Jurkat, Clone E6-1 (cell line): ENCODE measurements around the gene TMEM204.

Experiments
- DNase-seq: peaks from one replicate; pipeline ENCODE4 v3.0.0-alpha.2; 2011; ENCODE audit warnings: low read depth, low spot score
- H3K4me3 ChIP-seq: 2 replicates; pipeline ENCODE4 v1.5.1; 2011; ENCODE audit warnings: mild to moderate bottlenecking, low read length, control low read depth, moderate library complexity

Gene TMEM204

DNA sequence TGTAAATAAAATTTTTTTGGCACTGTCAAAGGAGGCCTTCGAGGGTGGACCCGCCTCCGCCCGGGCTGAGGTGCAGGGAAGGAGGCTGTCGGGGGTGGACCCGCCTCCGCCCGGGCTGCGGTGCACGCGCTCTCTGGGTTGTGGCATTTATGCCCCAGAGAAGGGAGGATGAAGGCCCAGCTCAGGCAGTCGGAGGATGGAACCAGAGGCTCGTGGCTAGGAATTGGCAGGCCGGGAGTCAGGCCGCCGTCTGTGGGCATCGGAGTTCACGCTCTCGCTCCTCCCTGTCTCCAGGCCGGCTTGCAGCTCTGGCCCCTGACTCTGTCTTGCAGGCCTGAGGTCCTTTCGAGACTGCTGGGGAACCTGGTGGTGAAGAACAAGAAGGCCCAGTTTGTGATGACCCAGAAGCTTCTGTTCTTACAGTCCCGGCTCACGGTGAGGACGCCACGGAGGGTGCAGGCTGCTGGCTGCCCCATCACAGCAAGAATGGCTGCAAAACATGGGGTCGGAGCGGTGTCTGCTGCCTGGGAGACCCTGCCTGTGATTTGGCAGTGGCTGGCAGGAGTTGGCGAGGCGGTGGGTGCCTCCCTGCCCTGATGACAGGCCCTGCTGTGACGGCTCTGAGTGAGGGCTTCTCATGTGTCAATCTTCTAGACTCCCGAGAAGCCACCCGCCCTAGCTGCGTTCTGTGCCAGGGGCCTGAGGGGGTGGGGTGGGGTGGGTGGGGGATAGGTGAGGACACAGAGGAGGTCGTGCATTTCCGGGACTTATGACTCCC, 34.4 kb upstream of the TMEM204 start:
- no peak overlapping the region for H3K4me3 ChIP-seq
- no peak for DNase-seq

GRCh38 chr16:1499756-1500464, 33.6 kb upstream of the TMEM204 start:
- DNase-seq: no peak
- H3K4me3 ChIP-seq: no peak overlapping the region

DNA sequence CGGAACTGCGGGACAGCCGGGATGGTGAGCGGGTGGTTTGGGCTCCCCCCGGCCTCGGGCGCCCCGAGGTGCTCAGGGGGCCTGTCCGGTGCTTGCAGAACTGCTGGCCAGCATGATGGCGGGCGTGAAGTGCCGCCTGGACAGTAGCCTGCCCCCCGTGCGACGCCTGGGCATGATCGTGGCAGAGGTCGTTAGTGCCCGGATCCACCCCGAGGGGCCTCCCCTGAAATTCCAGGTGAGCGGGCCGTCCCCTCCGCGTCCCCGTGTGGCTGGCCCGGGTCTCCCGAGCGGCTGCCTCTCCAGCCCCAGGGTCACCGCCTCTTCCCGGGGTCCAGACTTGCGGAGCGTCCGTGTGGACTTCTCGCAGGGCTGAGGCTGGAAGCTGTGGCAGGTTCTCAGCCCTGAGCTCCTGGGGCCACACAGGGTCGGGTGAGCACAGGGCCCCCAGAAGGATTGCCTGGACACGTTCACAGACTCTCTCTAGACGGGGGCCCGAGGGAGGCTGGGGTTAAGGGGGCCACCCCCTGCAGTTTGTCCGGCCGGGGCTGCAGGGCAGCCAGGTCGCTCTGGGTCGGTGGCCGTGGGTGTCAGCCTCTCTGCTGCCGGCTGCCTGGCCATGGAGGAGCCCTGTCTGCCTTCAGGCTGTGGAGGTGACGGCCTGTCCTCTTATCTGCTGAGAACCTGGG, 32.9 kb upstream of the TMEM204 start:
- H3K4me3 ChIP-seq: no peak overlapping the region
- no peak for DNase-seq

DNA sequence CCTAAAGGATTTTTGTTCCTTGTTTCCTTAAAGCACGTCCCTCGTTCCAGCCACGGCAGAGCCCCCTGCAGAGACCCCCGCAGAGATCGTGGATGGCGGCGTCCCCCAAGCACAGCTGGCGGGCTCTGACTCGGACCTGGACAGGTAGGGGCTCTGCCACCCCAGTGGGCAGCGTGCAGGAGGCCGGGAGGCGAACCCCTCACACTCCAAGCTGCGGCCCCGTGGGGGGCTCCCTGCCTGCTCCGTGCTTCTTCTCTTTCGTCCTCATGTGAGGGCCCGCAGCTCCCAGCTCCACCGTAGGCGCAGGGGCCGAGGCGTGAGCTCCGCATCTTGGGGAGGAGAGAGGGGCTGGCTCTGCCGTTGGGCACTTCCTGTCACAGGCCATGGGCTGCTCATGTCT, 31.8 kb upstream of the TMEM204 start:
- DNase-seq: no peak
- H3K4me3 ChIP-seq: no peak overlapping the region

DNA sequence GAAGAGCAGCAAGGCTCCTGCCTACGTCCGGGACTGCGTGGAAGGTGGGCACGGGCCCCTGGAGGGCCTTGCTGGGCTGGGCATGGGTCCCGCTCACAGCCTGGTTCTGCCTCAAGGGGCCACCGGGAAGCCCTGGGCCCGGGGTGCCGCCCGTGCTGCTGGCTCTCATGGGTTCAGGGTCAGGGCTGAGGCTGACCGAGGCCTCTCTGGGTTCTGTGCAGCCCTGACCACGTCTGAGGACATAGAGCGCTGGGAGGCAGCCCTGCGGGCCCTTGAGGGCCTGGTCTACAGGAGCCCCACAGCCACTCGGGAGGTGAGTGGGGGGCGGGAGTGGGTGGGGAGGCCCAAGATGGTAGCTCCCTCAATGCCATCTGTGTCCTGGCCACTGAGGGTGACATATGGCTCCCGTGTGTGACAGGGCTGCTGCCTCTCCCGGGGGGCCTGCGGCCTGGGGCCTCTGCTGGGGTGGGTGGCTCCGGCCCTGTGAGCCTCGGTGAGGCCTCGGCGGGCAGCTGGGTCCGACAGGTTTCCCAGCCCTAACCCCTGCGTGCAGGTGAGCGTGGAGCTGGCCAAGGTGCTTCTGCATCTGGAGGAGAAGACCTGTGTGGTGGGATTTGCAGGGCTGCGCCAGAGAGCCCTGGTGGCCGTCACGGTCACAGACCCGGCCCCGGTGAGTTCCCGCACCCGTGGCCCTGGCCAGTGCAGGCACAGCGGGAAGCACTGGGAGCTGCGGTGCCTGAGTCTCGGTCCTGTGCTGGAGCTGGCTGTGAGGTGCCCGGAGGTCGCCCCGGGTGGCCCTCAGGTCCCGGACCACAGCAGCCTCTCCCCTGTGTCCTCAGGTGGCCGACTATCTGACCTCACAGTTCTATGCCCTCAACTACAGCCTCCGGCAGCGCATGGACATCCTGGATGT, 31.1 kb upstream of the TMEM204 start:
- H3K4me3 ChIP-seq: no peak overlapping the region

GRCh38 chr16:1503110-1503955, 30.1 kb upstream of the TMEM204 start:
- DNase-seq: no peak
- H3K4me3 ChIP-seq: no peak overlapping the region

More for the DNA sequence above, 31.1 kb upstream of the TMEM204 start:
- DNase-seq: no peak

- H3K4me3 ChIP-seq: no peak overlapping the region
Measured at GRCh38 chr16:1505073-1505844, 28.2 kb upstream of the TMEM204 start.

DNA sequence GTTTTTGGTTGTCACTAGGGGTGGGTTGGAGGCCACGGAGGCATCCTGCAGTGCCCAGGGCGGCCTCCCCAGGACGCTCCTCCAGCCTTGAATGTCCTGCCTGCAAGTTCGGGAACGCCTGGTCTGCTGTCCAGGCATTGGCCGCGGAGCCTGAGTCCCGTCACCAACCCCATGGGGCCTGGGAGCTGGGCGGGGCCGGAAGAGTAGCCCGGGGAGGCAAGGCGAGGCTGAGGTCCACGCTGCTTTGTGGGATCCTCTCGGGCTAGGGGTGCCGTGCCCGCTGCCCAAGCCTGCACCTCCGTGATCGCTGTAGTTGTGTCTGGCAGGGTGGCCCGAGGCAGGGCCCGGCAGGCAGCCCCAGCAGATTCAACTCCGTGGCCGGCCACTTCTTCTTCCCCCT, 27.6 kb upstream of the TMEM204 start:
- H3K4me3 ChIP-seq: no peak overlapping the region
- DNase-seq: no peak

More at GRCh38 chr16:1505073-1505844, 28.2 kb upstream of the TMEM204 start:
- DNase-seq: no peak

- H3K4me3 ChIP-seq: no peak overlapping the region
- no peak for DNase-seq
Measured at GRCh38 chr16:1506494-1507213, 26.8 kb upstream of the TMEM204 start.

- no peak overlapping the region for H3K4me3 ChIP-seq
- no peak for DNase-seq
Measured at GRCh38 chr16:1508494-1509187, 24.8 kb upstream of the TMEM204 start.

DNA sequence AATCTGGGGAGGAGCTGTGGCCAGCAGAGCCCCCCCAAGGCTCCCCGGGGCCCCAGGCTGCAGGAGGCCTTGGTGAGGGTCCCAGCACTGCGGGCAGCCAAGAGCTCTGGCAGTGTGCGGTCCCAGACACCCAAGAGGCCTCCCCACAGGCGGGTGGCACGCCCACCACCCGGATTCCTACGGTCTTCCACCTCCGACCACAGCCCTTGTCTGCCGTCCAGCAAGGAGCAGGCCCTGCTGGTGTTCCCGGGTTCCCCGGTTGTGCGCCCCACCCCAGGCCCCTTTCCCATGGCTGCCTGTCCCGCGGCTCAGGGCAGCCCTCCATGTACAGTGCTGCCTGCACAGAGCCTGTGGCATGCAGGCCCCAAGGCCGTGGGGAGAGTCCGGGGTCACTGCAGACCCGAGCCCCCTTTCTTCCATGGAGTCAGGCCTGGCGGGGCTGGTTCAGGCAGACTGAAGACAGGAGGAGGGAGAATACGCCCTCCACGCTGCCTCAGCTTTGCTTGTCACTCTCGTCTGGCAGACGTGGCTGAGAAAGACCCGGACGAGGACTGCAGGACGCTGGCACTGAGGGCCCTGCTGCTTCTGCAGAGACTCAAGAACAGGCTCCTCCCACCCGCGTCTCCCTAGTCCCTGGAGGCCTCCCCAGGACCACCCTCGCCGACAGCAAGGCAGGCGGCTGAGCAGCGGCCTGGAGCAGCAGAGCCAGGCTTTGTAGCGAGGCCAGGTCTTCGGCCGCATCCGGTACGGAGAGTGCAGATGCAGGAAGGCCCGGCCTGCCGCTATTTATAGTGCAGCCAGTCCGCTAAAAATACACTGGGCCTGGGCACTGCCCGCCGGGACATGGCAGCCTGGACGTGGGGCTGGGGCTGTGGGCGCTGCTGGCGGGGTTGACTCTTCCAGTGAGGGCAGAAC, 23.9 kb upstream of the TMEM204 start:
- no peak overlapping the region for H3K4me3 ChIP-seq
- DNase-seq: no peak

DNA sequence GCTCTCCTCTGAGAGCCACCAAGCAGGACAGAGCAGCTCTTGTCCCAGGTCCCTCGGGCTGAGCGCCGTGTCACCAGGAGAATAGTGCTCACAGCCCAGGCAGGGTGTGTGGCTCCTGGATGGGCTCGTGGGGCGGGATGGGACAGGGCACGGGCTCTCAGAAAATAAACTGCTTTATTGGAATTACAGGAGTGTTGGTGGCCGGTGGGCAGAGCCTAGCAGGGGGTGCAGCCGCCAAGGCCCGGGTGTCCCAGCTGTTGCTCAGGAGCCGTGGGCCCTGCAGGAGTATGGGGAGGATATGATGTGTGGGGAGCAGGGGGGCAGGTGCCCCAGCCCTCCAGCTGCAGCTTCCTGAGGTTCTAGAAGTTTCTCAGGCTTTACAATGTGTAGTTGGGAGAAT, 23.2 kb upstream of the TMEM204 start:
- no peak for DNase-seq
- no peak overlapping the region for H3K4me3 ChIP-seq

DNA sequence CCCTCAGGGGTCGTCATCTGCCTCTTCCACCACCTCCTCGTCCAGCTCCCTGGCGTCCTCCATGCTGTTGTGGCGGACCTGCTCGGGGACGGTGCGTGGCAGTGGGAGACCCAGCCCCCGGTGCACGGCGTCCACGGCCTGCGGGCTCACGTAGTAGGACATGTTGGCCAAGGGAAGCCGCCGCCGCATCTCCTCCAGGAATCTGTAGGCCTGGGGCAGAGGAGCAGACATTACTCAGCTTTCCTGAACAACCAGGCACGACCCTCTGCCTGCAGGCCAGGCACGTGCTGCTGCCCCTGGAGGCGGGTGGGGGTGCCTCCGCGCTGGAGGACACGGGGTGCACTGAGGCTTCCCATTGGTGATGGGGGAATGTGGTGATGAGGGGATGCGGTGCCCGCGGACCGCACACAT, 22.5 kb upstream of the TMEM204 start:
- no peak for DNase-seq
- H3K4me3 ChIP-seq: no peak overlapping the region

DNA sequence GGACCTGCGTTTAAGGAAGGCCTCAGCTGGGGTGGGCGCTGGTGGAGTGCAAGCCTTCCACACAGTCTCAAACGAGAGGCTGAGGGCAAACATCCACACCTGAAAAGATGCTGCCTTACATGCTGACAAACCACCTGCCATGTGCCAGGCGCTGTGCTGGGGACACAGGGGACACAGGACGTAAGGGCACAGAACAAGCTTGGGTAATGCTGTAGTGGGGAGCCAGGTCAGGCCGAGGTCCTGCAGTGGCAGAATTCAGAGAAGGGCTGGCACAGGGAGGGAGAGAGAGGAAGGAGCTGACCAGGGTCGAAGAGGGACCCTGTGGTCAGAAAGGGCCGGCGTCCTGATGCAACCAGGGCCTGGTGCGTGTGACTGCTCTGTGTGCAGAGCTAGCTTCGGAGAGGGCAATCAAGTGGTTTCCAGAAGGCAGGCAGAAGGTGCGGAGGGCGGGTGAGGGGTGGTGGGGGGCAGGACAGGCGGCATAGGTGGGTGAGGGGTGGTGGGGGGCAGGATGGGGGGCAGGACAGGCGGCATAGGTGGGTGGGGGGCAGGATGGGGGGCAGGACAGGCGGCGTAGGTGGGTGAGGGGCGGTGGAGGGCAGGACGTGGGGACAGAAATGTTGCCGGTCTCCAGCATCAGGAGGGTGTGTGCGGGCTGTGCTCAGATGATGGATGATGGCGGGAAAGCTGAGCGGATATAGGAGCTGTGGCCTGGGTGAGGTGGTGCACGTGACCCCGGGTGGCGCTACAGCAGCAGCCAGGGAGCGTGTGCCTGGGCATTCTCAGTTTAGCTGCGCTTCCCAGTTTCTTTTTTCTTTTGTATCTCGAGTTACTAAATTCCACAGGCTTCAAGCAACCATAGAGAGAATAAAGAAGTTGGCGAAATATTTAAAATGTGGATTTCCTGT, 21.6 kb upstream of the TMEM204 start:
- no peak for DNase-seq
- H3K4me3 ChIP-seq: no peak overlapping the region
